ENCODE results near the gene UBALD2.
"Not testable (repeated sequence)": the region's sequence is repeated elsewhere in the genome, so short reads cannot be mapped to it uniquely, and the experiment has no call there.

UBALD2 gene

DNA sequence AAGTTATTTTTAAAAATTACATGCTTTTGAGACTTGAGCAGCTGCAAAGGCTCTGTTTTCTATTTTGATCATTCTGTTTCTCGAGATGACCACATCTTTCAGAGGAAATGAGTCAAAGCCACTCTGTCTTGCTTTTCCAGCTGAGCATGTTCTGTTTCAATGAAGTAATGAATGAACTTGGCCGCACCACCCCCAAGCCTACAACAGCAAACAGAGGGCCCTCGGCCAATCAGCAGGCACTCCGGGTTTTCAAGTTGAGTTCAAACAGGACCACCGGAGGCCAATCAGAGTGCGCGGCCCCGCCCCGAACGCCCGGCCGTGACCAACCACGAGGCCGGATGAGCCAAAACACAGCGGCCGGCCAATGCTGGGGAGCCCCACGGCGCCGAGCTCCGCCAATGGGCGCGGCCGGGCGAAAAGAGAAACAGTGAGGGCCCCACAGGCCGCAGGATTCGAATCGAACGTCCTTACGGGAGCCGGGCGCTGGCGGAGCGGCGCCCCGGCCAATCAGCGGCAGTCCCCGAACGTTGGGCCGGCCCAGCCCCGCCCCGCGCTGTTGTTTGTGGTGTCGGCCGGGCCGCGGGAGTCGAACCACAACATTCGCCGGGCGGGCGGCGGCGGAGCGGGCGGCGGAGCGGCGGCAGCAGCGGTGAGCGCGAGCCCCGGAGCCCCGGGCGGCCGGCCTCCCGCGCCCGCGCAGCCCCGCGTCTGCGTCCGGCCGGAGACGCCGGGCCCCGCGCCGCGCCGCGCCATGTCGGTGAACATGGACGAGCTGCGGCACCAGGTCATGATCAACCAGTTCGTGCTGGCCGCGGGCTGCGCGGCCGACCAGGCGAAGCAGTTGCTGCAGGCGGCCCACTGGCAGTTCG is at the start of gene UBALD2:
Gene UBALD2 (plus strand): TSS at position 594 of the 869 bp plus-strand sequence. CDS start 158 bp downstream, at position 752.
- peak; percentile 100 for DNase-seq (ENCODE audit: low spot score)

DNA sequence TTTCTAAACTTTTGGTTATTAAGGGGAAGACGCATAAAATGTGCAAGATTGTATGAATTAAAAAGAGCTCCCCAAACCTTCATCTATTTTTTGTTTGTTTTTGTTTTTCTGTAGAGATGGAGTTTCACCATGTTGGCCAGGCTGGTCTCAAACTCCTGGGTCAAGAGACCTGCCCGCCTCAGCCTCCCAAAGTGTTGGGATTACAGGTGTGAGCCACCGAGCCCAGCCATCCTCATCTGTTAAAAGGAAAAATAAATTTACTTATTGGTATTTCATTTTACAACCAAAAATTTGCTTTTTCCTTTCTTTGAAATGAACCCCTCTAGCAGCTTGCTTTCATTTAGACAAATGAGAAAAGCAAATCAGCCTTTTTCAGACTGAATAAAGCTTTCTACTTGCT is 48.1 kb upstream of the UBALD2 start:
- DNase-seq (ENCODE audit: low spot score) = no peak

DNA sequence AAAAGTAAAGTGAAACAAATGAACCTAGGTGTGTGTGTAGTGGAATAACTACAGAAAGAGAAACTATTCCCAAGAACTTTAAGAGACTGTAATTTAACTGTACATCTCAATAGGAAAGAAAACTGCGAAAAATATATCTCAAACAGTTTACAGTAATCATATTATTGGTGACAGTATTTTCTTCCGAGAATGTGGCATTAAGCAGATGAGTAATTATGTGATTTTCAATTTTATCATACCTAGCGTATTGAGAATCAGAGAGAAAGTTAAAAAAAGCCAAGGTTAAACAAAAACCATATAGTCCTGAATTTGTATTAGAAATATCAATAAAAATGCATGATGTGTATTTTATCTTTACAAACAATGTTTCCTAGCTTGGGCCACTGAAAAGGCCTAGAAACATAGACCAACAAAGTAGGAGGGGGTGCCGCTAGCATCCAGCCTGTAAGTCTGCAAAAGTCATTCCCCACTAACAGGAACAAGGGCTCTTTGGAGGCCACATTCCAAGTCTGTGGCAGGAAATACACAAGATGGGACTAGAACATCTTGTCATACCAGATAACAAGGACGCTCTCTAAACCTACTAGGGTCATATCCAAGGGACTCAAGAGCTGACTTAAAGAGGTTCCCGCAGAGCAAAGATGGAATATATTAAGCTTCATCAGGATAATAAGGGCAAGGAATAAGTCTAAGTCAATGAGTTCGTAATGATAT is 45.3 kb upstream of the UBALD2 start:
- no peak for DNase-seq (ENCODE audit: low spot score)

DNA sequence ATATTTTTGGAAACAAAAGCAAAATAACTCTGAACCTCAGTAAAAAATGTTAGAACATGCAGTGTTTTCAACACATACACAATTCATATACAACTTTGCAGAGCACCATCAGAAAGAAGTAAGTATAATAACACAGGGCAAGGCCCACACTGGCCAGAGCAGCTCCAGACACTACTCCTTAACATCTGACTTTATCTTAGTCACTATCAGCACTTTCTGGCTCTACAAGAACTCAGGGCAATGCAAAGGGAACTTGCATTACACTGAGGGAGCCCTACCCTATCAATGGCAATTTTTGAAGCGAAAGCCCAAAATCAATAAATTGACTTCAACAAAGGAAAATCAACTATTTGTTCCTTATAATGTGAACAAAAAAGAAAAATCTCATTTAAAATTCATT is 41.3 kb upstream of the UBALD2 start:
- DNase-seq (ENCODE audit: low spot score) = peak; percentile 6

DNA sequence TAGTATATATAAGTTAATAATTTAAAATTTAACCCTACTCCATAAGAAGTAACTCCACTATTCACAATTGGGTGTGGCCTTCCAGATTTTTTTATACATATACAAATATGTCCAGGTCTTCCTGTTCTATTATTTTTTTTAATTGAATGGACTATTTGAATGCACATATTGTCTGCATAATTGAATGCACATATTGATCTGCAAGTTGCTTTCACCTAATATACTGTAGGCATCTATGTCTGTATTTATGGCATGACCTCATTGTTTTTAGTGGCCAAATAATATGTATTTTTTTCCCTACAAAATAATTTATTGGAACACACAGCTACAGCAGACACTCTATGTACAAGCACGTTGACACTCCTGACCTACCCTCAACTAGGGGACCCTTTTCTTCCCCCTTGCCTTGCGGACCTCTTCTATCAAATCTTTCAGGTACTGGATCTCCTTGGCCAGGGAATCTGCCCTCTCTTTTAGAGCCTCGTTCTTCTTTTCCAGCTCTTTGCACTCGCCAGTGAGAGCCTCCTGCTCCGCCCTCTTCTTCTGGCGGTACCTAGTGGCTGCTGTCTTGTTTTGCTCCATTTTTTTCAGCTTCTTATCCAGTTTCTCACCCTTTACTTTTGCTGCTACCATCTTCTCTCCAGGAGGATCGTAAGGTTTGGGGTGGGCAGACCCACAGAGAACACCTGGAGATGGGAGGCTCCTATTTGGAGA is 39.6 kb upstream of the UBALD2 start:
- DNase-seq (ENCODE audit: low spot score) = not testable (repeated sequence)

DNA sequence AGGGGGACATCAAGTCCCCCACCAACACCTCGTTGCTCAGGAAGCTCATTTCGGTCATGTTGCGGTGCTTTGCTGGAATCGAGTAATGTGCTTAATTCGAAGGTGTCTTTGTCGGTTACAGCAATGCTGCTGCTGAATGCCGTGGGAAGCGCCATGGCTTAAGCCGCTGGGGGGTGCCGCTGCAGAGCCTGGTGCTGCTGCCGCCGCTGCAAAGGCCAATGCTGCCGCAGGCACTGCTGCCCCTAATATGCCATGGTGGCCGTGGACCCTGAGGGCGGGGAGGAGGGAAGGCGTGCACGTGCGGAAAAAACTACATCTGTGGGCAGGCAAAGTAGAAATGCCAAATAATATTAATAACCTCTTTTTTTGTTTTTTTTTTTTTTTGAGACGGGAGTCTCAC is 38.4 kb upstream of the UBALD2 start:
- peak; percentile 13 for DNase-seq (ENCODE audit: low spot score)

DNA sequence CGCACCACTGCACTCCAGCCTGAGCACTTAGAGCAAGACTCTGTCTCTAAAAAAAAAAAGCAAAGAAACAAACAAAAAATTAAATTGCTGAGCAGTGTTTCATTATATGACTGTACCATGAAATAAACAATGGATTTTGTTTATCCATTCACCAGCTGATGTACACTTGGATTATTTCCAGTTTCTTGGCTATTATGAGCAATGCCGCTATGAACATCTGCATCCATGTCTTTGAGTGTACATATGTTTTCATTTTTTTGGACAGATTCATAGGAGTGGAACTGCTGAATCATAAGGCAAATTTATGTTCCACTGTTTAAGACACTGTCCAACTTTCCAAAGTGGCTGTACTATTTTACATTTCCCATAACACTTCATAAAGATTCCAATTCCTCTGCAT is 32.8 kb upstream of the UBALD2 start:
- no peak for DNase-seq (ENCODE audit: low spot score)

DNA sequence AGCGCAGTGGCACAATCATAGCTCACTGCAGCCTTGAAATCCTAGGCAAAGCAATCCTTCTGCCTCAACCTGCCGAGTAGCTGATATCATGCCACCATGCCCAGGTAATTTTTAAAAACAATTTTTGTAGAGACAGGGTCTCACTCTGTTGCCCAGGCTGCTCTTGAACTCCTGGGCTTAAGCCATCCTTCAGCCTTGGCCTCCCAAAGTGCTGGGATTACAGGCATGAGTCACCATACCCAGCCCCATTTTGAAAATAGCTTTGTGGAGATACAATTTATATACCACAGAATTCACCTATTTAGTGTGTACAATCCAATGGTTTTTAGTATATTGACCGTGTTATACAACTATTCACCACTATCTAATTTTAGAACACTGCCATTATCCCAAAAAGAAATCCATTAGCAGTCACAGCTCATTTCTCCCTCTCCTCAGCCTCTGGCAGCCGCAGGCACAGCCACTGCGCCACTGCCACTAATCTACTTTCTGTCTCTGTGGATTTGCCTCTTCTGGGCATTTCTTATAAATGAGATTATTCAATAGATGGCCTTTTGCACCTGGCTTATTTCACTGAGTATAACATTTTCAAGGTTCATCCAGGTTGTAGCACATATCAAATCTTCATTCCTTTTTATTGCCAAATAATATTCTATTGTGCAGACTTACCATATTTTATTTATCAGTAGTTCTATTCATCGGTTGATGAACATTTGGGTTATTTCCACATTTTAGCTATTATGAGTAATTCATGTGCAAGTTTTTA is 31.4 kb upstream of the UBALD2 start:
- peak; percentile 22 for DNase-seq (ENCODE audit: low spot score)

DNA sequence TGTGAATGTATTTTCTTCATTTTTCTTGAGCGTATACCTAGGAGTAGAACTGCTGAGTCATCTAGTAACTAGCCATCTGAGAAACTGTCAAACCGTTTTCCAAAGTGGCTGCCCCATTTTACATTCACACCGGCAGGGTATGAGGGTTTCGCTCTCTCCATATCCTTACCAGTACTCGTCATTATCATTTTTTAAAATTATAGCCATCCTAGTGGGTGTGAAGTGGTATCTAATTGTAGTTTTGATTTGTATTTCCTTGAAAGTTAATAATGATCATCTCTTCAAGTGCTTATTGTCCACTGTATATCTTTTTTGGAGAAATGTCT is 30.8 kb upstream of the UBALD2 start:
- DNase-seq (ENCODE audit: low spot score) = peak; percentile 11

DNA sequence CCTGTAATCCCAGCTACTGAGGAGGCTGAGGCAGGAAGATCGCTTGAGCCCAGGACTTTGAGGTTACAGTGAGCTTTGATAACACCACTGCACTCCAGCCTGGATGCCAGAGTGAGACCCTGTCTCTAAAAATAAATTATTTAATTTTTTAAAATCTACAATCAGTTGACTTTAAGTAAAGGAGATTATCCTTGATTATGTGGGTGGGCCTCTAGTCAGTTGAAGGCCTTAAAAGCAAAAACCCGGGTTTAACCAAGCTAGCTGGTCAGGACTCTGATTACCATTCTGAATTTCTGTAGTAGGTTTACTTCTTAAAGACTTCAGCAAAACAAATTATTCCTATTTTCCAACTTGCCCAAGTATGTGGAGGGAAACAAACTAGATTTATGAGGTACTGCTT is 29.3 kb upstream of the UBALD2 start:
- no peak for DNase-seq (ENCODE audit: low spot score)

DNA sequence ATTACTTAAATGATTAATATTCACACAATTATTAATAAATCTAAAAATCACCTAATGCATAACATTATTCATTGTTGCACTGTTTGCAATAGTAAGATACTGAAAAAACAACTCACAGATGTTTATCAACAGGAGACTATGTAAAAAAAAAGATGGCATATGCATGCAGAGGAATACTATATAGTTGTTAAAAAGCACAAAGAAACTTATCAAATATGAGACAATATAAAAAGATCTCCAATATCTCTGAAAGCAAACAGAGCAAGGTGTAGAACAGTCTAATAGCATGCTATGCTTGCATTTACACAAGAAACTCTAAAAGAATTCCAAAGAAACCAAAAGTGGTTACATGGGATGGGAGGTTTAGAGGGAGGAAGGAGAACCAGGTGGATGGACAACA is 28.5 kb upstream of the UBALD2 start:
- DNase-seq (ENCODE audit: low spot score) = no peak

DNA sequence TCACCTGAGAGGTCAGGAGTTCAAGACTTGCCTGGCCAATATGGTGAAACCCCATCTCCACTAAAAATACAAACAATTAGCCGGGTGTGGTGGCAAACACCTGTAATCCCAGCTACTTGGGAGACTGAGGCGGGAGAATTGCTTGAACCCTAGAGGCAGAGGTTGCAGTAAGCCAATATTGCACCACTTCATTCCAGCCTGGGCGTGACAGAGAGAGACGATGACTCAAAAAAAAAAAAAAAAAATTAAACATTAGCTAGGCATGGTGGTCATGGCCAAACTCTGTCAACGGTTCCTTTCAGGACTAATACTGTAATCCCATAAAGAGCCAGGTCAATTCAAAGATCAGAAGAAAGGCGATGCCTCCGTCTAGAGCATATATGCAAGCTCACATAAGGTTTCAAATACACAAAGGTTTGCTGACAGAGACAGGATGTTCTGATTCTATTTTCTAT is 27.3 kb upstream of the UBALD2 start:
- DNase-seq (ENCODE audit: low spot score) = no peak

DNA sequence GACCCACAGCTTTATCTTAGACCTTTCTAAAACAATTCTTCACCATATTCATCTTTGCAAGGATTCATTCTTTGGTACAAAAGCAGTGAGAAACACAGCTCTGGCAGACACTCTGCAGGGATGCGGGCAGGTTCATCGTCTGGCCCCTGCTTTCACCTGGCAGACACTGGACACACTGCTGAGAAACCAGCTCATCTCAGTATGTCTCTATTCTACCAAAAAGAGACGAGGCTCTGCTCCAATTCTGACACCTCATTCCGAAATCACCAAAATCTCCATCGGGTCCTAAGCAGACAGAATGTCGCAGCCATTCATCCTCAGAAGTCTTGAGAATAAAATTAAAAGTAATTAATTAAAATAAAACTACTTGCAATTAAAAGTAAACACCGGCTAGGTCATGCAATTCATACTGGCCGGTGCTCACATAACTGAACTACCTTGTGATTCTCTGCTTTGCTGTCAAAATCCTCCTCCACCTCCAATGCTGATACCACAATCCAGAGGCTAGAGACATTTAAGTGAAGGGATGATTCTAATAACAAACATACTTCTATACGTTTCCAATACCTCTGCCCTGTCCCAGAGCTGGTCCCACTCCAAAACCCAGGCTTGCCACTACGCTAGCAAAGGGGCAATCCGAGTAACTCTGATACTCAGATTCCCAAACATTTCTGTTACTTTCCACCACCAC is 26.2 kb upstream of the UBALD2 start:
- peak; percentile 32 for DNase-seq (ENCODE audit: low spot score)

DNA sequence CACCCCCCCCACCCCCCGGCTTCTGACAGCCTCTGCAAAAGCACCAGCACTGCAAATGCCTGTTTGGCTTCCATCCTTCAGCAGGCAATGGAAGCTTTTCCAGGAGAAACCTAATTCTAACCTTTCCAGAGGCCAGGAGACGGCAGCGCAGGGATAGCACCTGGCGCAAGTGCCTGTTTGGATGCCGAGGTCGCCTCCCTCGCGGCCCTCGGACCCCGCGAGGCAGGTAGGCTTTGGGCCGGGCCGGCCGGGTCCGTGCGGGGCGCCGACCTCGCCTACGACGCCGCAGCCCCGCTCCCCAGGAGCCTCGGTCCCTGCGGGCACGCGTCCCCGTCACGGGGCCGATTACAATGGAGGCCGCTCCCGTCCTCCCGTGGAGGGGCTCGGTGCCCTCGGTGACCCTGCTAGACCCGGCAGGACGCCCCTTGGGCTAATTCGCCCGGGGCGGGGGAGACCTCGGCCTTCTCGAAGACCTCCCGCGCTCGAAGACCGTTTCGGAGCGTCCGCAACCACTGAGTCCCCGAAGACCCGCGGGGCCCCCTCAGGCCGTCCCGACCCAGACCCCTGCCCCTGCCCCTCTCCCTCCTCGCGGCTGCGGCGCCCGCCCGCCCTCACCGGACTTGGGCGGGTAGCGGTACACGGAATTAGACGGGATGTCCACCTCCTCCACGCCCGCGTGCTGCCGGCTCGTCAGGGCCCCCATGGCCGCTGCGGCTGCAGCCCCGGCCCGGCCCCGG is 25.4 kb upstream of the UBALD2 start:
- DNase-seq (ENCODE audit: low spot score) = peak; percentile 79

DNA sequence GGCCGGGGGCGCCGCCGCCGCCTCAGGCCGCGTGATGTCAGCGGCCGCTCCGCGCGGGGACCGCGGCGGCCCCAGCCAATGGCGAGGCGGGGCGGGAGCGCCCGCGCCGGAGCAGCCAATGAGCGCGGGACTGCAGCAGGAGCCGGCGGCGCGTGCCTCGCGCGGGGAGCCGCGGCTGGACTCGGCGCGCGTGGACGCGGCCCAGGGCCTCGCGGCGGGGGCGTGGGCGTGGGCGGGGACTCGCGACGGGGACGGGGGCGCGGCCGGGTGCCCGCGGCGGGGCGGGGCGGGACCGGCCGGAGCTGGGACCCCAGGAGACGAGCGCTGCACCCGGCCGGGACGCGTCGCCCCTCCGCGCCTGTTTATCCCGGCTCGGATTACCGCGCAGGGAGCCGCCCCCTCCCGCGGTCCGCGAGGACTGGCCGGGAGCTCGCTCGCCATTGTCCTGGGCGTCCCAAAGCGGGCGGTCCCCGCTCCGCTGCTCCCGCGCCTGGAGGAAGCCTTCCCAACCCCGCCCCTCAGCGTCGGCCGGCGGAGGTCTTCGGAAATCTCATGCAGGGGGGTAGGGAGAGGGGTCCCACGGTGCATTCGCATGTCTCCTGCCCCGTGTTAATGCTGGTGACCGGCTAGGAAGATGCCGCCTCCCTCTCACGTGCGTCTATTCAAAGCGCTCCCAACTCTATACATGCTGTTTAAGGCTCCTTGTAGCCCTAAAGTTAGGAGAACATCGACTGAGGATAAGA is 24.5 kb upstream of the UBALD2 start, which contains the start of gene RNF157:
Gene RNF157 (minus strand): TSS at position 33 of the 743 bp plus-strand sequence. CDS start 253 bp downstream, outside the sequence.
- DNase-seq (ENCODE audit: low spot score) = peak; percentile 94

DNA sequence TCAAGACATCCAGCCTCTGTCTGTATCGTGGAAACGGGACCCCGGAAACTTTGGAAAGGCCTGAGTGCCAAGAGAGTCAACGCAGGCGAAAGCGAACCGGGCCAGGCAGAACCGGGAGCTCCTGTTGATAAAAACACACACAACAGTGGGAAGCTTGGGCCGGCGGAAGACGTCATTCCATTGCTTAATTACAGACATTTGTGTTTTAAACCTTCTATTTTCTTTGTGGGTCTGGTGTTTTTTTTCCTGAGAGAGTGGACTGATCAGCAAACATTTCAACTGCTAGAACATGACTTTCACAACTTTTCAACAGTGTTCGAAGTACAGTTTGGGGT is 24.0 kb upstream of the UBALD2 start:
- no peak for DNase-seq (ENCODE audit: low spot score)

DNA sequence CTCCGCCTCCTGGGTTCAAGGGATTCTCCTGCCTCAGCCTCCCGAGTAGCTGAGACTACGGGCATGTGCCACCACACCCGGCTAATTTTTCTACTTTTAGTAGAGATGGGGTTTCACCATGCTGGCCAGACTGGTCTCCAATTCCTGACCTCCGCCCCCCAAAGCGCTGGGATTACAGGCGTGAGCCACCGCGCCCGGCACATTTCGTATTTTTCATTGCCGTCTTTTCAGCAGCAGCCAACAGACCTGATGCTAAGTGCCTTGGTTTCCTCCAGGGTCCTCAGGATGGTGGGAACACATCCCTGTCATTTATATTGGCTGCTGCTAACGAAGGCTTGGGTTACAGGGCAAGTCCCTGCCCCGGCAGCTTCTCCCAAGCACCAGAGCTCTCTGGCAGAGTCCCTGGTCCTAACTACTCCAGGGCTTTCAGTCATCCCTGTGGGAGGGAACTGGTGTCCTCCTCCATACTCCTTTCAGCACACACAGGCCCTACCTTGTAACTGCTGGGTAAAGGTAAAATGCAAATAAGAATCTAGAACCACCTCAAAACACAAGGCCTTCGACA is 23.4 kb upstream of the UBALD2 start:
- DNase-seq (ENCODE audit: low spot score) = peak; percentile 45

DNA sequence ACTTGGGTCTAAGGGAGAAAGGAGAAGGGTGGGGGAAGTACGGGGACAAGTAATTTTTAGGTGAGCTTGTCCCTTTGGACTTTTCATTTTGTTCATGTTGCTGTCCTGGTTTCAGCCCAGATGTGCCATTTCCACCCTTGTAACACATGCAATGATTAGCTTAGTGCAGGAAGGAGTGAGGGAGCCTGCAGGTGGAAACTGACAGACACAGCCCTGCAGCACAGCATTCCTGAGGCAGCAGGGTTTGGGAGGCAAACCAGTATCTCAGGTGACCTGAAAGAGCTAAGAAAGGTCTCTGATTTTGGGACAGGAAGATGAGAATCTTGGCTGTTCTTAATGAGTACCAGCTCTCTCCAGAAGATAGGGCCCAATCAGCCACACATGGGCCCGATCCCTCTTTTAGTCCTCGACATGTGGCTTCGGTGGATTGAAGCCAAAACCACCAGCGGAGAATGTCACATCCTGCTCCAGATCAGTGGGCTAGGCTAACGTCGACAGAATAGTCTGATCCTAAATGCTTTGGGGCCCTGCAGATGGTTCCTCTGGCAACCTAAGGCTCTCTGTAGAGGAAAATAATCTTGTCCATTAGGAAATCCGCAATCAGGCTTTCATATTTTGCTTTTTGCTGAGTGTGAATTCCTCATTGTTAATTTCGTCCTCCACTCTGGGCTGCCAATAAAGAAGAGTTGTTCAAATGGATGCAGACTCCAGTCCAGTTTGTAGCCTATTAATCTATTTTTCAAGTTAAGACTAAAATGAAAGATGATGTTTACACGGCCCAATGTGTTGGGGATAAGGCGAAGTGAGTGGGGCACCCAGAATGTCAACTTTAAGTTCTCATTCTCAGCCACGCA is 21.1 kb upstream of the UBALD2 start:
- peak; percentile 43 for DNase-seq (ENCODE audit: low spot score)

DNA sequence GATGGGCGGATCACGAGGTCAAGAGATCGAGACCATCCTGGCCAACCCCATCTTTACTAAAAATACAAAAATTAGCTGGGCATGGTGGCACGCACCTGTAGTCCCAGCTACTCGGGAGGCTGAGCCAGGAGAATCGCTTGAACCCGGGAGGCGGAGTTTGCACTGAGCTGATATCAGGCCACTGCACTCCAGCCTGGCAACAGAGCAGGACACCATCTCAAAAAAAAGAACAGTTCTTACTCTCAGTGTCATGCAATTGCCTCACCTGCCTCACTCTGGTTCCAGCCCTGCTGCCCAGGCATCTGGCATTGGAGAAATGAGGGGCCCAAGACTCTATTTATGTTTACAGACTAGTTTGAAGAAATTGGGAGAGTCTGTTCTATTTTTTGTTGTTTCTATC is 20.4 kb upstream of the UBALD2 start:
- DNase-seq (ENCODE audit: low spot score) = not testable (repeated sequence)

Measured in ecto neural progenitor cell (in vitro differentiated cells).